Measurements from ENCODE around the gene EVI5.
A peak's percentile ranks its signal among the peaks of the same experiment; 100 is the strongest.

The EVI5 gene

DNA sequence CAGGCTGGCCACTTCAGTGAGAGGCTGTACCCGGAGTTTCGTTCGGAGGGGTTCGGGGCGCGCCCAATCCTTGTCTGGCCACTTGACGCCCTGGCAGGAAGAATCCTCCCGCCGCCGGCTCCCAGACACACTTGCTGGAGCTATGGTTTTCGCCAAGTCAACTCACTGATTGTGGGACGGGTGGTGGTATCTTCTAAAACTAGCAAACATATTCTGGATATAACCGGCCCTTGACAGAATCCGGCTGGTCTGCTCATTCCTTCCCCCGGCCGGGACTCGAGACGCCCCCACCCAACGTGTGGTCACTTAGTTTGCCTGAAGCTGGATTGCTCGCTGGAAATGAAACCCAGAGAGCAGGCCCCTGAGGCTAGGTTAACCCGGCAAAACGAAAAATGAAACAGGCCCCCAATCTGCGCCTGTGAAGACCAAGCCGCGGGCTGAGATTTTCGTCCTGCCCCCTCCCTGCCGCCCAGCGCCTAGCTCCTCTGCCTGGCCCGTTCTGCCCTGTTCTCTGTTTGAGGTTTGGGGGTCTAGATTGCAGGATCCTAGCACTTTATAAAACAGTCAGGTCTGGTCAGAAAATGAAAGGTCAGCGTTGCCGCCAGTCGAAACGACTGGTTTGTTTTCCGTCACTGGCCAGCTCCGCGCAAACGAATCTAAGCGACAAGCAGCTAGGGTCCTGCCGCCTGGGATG is 302.8 kb downstream of the EVI5 start:
- DNase-seq: peak in 1 of 6 experiments; percentile 31

- no peak for DNase-seq
Observed at GRCh38 chr1:92481599-92481925, 303.3 kb downstream of the EVI5 start.

- DNase-seq: no peak
Observed at GRCh38 chr1:92480813-92481598, 303.9 kb downstream of the EVI5 start.

DNA sequence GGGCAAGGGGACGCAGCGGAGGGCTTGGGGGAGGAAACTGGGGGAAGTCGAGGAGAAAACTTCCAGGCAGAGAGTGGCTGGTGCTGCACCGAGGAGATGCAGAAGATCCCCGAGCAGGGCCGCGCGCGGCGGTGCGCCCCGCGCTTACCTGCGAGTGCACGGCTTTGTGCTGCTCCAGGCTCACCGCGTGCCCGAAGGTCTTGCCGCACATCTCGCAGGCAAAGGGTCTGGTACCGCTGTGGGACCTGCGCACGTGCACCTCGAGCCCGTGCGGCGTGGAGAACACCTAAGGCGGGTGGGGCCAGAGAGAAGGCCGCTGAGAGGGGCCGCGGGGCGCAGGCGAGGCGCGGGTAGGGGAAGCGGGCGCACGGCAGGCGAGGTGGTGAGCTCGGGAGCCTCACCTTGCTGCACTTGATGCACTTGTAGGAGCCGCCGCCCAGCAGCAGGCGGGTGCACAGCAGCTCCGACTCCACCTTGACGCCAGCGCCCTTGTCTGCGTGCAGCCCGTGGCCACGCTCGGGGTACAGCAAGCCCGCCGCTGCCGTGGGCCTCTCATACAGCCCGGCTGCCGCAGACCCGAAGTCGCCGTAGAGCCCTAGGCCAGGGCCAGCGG is 304.6 kb downstream of the EVI5 start:
- DNase-seq: no peak

- no peak for DNase-seq
Observed at GRCh38 chr1:92479587-92479986, 305.3 kb downstream of the EVI5 start.

- no peak for DNase-seq
Observed at GRCh38 chr1:92478393-92478792, 306.5 kb downstream of the EVI5 start.

- DNase-seq: peak; percentile 38 to 65 (median 56)
Observed at GRCh38 chr1:92476071-92476631, 308.8 kb downstream of the EVI5 start.

DNA sequence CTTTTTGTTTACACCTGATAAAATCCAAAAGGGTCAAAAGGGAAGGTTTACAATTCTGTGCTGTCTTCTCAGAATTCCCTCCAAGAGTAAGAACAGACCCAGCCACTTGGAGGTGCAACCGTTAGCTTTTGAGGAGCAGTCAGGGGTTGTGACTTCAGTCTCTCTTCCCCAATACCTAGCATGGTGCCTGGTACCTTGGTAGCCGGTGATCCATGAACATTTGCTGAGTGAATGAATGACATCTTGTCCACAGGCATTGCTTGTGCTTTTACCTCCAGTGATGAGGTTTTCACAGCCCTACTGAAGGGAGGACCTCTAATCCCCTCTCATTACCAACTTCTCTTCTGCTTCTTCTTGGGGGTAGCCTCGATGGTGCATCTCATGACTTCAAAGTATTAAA is 309.9 kb downstream of the EVI5 start:
- DNase-seq: no peak

GRCh38 chr1:92473781-92474495 is 311.0 kb downstream of the EVI5 start:
- DNase-seq: no peak

DNA sequence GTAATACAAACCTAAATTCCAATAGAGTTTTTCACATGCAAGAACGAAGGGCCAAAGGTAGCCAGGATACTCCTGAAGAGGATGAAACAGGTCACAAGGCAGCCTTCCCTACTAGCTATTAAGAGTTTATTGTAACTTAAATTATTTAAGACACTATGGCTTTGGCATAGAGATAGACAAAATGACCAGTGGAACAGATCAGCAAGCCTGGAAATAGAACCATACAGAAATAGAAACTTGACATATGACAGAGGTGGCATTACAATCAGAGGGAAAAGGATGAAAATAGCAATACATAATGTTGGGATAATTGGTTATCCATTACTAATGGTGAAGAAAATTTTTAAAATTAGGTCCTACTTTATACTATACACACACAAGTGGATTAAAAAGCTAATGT is 314.7 kb downstream of the EVI5 start:
- DNase-seq: no peak

GRCh38 chr1:92466683-92467352 is 318.1 kb downstream of the EVI5 start:
- no peak for DNase-seq

GRCh38 chr1:92465256-92465647 is 319.7 kb downstream of the EVI5 start:
- DNase-seq: no peak

- DNase-seq: no peak
Observed at GRCh38 chr1:92464588-92465255, 320.2 kb downstream of the EVI5 start.

DNA sequence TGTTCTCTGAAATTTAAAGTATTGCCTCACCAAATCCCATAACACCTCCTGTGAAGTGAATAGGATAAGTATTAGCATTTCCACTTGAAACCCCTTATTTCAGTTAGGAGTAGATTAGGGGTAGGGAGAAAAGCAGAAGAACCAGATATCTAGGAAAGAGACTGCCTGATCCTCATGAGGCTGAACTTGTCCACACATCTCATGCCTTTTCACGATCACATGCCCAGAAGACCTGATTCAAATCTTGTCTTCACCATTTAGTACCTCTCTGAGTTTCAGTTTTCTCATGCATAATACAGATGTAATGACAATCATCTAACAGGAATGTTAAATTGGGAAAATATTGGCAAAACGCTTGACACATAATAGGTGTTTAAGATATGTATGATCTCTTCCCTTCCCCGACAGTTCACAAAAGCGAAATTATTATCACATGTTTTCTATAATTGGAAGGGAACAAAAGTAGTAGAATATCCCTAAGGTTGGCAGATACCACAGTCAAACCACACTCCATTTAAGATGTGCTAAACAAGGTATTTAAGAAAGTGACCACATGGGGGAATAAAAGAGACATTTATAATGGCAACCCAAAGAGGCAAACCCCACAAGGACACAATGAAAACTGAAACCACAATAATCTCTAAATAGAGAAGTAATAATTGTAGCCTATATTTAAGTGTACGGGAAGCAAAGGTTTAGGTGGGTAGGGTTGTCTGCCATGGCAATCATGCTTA is 323.4 kb downstream of the EVI5 start:
- no peak for DNase-seq

DNA sequence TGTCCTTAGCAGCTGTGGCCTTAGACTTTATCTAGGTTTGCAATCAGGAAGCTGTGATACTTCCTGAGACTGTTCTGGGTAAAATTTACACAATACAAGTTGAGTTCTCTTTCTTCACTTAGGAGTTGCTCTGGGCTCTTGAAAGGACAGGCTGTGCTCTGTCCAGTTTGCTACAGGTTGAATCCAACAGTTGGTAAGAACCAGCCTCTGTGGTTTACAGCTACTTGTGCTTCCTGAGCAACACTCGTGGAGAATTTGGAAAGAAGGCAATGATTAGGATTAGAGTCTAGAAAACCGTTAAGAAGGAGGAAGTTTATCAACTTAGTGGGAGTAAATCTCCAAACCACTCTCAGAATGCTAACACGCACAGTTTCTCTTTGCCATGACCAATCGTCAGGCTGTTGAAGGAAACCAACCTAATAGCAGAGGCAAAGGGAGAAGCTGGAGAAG is 325.0 kb downstream of the EVI5 start:
- no peak for DNase-seq
